ENCODE results near the gene C1orf198. TPM values are rescaled to one million over a fixed set of nuclear protein-coding genes. Genes with fewer than 3 reads are reported as not detected.

The C1orf198 gene
- total RNA-seq, 1 donor from 2014 or later = 48.5 TPM

DNA sequence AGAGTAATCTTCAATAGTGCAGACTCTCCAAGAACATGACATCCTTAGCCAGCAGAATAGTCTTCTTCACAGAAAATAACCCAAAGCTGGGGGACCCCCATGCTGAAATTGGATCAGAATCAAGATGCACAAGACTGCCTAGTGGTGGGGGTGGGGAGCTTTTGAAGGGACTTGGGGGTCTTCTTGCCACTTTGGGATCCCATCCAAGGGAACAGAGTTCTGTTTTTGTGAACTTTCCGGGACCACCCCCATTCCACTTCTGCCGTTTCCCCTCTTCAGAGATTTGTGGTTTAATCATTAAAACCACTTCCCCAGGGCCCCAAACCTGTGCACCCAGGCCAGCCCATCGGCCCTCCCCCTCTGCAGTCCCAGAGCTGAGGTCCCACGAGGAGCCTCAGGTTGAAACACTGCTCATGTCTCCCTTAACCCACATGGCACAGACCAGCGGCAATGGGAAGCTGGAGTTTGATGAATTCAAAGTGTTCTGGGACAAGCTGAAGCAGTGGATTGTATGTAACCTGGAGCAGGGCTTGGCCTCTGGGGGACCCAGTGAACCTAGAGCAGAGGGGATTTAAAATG is 76.2 kb downstream of the C1orf198 start:
- Mint-ChIP-seq H3K4me1 (peaks cover 20% of the 10 kb centered on the region), H3K36me3 (no peaks in the 10 kb centered on the region), H3K4me3 (no peak overlapping the region), H3K27me3 (ENCODE audit: insufficient read depth, low read depth) (peaks cover 4% of the 10 kb centered on the region), H3K9me3 (peaks cover 2% of the 10 kb centered on the region), H3K27ac (no peak overlapping the region)
- no peak overlapping the region for H3K9ac ChIP-seq
- TF ChIP-seq CTCF (IDR thresholded peaks at IDR 0.05) (no peak), EZH2phosphoT487 (IDR thresholded peaks at IDR 0.05) (no peak), EZH2 (IDR thresholded peaks at IDR 0.05) (no peak)
- no peaks in the 10 kb centered on the region for H3K36me3 ChIP-seq
- H3K4me3 ChIP-seq = no peak overlapping the region
- H3K27me3 ChIP-seq = peaks cover 13% of the 10 kb centered on the region
- no peak overlapping the region for H2AFZ ChIP-seq (replicated peaks)
- H4K20me1 ChIP-seq (ENCODE audit: low read depth) = no peaks in the 10 kb centered on the region
- H3F3A ChIP-seq (ENCODE audit: low read depth) = no peaks in the 10 kb centered on the region
- H3K4me1 ChIP-seq = no peaks in the 10 kb centered on the region
- no peak overlapping the region for H3K27ac ChIP-seq
- no peak overlapping the region for H3K4me2 ChIP-seq
- no peak for DNase-seq (ENCODE audit: low spot score)
- H3K79me2 ChIP-seq (ENCODE audit: low read depth) = no peaks in the 10 kb centered on the region
- no peaks in the 10 kb centered on the region for H3K9me3 ChIP-seq (ENCODE audit: low read depth)

- Histone ChIP-seq H4K20me1 (ENCODE audit: low read depth) (no peaks in the 10 kb centered on the region), H3K4me3 (no peak overlapping the region), H3F3A (ENCODE audit: low read depth) (peaks cover 4% of the 10 kb centered on the region), H3K27me3 (peaks cover 6% of the 10 kb centered on the region), H3K79me2 (ENCODE audit: low read depth) (no peaks in the 10 kb centered on the region), H3K27ac (no peak overlapping the region), H2AFZ (replicated peaks) (no peak overlapping the region), H3K9ac (no peak overlapping the region), H3K9me3 (ENCODE audit: low read depth) (no peaks in the 10 kb centered on the region), H3K36me3 (no peaks in the 10 kb centered on the region), H3K4me1 (peaks cover 11% of the 10 kb centered on the region), H3K4me2 (no peak overlapping the region)
- Mint-ChIP-seq H3K36me3 (peaks cover 2% of the 10 kb centered on the region), H3K4me1 (peaks cover 35% of the 10 kb centered on the region), H3K27me3 (ENCODE audit: insufficient read depth, low read depth) (peaks cover 4% of the 10 kb centered on the region), H3K9me3 (peaks cover 5% of the 10 kb centered on the region), H3K4me3 (no peak overlapping the region), H3K27ac (no peak overlapping the region)
- TF ChIP-seq EZH2phosphoT487 (IDR thresholded peaks at IDR 0.05) (no peak), EZH2 (IDR thresholded peaks at IDR 0.05) (no peak), CTCF (IDR thresholded peaks at IDR 0.05) (no peak)
- DNase-seq (ENCODE audit: low spot score) = no peak
Measured at GRCh38 chr1:230790026-230790425, 78.3 kb downstream of the C1orf198 start.

DNA sequence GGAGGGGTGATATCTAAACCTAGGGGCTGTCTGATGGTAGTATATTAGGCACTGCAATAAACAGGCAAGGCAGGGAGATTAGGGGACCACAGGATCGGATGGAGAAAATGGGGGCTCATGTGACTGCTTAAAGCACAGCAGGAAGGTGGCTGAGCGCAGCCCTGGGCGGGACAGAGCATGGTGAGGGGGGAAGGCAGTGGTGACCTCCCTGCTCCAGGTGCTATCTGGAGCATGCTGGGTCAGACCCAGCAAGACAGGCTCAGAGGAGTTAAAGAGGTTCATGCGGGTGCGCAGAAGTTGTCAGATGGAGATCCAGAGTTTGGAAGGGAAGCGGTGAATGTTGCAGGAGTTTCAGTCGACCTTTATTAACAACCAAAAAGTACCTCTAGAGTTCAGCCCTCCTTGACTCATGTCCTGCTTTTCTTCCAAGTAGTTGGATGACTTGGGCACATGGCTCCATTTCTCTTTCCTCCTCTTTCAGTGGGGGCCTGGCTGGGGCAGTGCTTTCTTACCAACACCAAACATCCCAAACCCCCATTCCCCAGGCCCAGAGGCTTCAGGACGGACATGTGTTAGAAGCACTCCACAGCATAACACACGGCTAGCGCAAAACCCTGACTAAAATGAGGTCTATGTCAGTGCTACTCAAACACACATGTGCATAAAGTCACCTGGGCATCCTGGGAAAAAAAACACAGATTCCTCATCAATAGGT is 79.6 kb downstream of the C1orf198 start:
- H3K27me3 Mint-ChIP-seq (ENCODE audit: insufficient read depth, low read depth) = peaks cover 2% of the 10 kb centered on the region
- no peak overlapping the region for H3K4me3 Mint-ChIP-seq
- no peak for DNase-seq (ENCODE audit: low spot score)

More for the DNA sequence above, 79.6 kb downstream of the C1orf198 start:
- no peak overlapping the region for H3K4me3 ChIP-seq
- TF ChIP-seq EZH2phosphoT487 (IDR thresholded peaks at IDR 0.05) = no peak
- no peak for TF ChIP-seq CTCF (IDR thresholded peaks at IDR 0.05)
- TF ChIP-seq EZH2 (IDR thresholded peaks at IDR 0.05) = no peak
- H2AFZ ChIP-seq (replicated peaks) = no peak overlapping the region
- no peaks in the 10 kb centered on the region for H3K36me3 ChIP-seq
- Mint-ChIP-seq H3K4me1 (peaks cover 36% of the 10 kb centered on the region), H3K36me3 (peaks cover 3% of the 10 kb centered on the region), H3K27ac (no peak overlapping the region), H3K9me3 (peaks cover 6% of the 10 kb centered on the region)
- H3K4me2 ChIP-seq = no peak overlapping the region
- H3K79me2 ChIP-seq (ENCODE audit: low read depth) = no peaks in the 10 kb centered on the region
- no peak overlapping the region for H3K27ac ChIP-seq
- H3K4me1 ChIP-seq = peaks cover 11% of the 10 kb centered on the region
- H3K9me3 ChIP-seq (ENCODE audit: low read depth) = no peaks in the 10 kb centered on the region
- peaks cover 4% of the 10 kb centered on the region for H3F3A ChIP-seq (ENCODE audit: low read depth)
- H3K27me3 ChIP-seq = peaks cover 8% of the 10 kb centered on the region
- no peak overlapping the region for H3K9ac ChIP-seq
- no peaks in the 10 kb centered on the region for H4K20me1 ChIP-seq (ENCODE audit: low read depth)

Data from neural progenitor cell (in vitro differentiated cells).